Islet precursor cell (in vitro differentiated cells): Measurements from ENCODE around the gene OSCP1.

Experiments
- DNase-seq: peaks from one replicate; pipeline ENCODE4 v3.0.0-alpha.2; 2018

Gene OSCP1

DNA sequence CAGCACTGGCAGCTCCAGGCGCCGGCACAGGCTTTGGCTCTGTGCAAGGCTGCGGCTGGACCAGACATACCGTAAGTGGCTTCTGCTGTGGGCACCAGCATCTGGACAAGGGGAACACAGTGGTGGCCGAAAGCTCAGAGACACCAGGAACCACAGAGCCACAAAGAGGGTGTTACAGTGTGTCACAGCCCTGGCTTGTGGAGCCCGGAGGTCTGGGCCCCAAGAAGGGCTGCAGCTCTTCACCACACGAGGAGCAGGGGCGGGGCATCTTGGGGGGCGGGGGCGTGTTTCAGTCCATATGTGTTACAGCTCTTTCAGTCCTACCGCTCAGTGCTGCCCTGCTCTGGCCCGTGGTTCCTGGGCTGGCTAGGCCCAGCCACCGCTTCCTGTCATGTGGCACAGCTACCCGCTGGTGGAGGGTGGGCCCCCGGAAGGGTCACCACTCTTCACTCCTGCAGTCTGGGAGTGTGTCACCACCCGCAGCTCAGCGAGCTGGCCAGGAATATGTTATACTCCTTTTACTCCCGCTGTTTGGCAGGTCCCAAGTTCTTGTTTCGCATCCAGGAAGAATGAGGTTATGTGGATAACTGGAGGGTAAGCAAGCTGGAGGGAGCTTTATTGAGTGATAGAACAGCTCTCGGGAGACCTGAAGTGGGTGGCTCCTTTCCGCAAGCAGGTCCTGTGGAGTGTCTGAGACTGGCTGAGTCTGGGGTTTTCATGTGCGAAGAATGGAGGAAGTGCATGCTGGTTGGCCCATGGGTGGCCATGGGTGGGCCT, 49.2 kb downstream of the OSCP1 start:
- peak; percentile 98 for DNase-seq

DNA sequence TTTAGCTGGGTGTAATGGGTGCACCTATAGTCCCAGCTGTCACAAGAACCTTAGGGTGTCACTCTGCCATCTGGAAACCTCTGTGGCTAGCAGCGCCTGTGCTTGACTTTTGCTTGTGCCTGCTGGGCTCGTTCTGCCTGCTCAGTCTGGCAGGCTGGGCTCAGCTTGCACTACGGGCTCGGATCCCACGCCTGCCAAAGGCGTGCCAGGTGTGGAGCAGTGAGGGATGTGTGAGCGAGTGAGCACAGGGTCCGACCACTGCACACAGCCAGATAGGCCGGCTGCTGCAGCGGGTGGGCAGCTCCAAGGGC, 49.8 kb downstream of the OSCP1 start:
- peak; percentile 66 for DNase-seq

DNA sequence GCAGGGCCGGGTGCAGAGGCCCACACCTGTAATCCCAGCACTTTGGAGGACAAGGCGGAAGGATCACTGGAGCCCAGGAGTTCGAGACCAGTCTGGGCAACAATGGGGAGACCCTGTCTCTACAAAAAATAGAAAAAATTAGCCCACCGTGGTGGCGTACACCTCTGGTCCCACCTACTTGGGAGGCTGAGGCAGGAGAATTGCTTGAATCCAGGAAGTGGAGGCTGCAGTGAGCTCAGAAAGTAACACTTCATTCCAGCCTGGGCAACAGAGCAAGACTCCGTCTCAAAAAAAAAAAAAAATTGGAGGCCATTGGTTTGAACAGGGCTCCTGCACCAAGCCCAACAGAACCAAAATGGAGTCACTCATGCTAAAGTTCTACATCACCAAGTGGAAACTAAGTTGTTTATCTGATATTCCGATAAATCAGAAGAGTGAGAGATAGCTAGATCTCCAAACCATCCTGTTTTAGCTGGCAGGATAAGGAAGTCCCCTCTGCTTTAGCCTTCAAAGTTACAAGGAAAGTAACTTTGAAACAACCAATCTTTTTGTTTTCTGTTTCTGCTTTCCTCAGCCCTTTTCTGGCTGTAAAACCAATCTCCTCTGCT, 51.8 kb downstream of the OSCP1 start:
- DNase-seq: no peak

DNA sequence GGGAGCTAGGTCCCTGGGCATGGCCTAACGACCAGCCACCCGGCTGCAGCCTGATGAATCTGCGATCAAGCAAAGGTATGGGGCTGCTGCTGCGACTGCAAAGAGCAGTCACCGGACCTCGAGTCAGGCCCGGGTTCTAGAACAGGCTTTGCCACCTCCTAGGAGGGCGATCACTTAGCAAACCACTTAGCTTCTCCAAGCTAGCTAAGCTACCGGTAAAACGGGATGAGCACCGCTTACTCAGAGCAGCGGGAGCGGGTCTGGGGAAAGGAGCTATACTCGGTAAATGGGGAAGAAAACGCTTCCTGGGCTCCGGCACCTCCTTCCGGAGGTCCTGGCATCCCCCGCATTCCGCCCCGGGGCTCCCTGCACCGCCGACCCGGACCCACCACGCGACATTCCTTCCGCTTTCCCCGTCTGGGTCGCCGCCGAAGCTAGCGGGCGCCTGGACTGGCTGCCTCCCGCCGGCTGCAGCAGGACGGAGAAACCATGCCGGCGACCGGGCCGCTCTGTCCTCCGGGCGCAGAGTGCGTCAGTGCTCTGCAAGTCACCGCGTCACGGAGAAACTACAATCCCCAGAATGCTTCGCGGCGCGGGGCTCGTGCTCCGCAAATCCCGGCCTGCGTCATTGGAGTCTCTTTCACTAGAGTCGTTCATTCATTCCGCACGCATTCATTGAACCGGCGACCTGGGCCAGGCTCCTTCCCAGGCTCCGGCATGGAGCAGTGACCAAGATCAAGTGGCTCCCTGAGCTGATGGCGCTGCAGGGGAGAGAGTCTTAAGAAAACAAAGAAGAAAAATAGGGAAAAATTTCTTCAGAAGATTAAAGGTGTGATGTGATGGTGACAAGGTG, 52.6 kb downstream of the OSCP1 start, which contains the start of gene LSM10:
Gene LSM10 (minus strand): TSS at position 531 of the 853 bp plus-strand sequence. CDS start 3,779 bp downstream, outside the sequence.
- DNase-seq: peak; percentile 96

DNA sequence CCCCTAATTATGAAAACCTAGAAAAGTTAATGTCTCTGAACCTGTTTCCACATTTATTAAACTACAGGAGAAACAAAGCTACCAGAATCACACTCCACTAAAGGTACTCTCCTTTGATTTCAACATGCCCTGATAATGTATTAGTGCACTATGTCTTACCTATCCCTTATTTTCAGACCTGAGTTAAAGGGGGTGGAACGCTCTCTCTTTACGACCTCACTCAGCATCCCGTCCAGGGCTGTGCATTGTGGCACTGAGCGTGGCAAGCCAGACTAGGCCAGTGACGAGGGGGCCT, 53.2 kb downstream of the OSCP1 start:
- no peak for DNase-seq

DNA sequence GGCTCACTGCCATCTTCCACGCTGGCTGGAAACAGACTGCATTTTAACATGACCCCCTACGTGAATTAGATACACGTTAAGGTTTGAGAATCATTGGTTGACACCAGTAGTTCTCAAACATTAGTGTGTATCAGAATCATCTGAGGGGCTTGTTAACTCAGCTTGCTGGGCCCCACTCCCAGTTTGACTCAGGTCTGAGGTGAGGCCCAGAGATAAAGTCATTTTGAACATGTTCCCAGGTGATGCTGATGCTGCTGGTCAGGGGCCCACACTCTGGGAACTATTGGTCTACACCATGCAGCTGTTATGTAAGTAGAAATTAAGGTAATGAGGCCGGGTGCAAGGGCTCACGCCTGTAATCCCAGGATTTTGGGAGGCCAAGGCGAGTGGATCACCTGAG, 53.9 kb downstream of the OSCP1 start:
- DNase-seq: no peak

DNA sequence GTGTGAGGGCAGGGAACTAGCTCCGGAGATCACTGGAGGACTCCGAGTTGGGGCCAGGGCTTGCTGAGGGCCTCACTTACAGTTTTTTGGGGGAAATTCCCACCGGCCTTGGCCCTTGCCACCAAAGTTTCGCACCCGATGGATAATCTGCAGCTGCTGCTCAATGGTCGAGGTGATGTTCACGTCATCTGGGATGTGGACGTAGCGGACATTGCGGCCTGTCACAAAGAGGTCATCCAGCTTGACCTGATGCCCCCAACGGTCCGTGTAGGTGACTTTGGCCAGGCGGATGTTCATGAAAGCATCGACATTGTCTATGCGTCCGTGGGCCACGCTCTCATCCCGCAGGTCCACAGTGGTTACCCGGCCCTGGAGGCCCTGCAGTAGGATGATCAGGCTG, 56.6 kb downstream of the OSCP1 start:
- no peak for DNase-seq

DNA sequence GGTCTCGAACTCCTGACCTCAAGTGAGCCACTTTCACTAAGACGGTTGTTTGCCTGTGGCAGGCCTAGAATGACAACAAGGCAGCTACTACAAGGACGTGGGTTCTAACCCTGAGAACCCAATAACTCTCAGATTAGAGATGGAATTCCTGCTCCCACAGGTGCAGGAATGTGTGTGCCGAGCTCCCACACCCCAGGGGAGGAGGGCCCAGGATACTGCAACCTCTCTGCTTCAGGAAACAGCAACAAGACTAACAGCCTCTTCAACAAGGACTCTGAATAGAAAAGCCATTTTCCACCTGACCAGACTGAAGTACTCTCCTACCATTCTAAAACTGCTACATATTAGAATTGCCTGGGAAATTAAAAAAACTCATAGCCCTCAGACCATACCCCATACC, 57.4 kb downstream of the OSCP1 start:
- DNase-seq: no peak

DNA sequence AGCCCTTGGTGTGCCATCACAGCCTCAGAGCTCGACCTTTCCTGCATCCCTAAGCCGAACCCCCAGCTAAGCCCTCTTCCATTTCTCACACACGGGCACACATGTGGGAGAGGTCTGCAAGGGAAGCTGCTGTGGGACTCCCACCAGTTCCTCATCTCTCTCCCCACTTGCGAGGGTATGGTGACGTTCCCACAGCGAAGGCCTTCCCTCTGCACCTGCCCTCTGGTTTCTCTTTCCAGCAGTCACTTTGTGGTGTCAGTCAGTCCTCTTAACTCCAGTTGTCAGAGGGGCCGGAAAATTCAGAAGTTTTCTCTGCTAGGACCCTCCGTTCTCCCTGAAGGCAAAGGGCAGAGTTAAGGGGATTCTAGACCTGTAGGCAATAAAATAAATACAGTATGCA, 59.0 kb downstream of the OSCP1 start:
- DNase-seq: no peak

DNA sequence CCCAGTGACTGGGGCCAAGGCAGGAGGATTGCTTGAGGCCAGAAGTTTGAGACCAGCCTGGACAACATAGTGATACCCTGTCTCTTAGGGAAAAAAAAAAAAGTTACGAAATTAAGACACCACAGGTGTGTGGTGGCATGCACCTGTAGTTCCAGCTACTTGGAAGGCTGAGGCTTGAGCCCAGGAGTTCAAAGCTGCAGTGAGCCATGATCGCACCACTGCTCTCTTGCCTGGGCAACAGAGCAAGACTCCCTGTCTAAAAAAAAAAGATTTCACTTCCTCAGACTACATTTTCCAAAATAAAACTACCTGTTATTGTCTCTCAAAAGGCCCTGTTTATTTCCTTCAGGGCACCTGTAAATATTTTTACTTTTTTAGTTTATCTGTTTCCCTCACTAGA, 59.8 kb downstream of the OSCP1 start:
- no peak for DNase-seq

DNA sequence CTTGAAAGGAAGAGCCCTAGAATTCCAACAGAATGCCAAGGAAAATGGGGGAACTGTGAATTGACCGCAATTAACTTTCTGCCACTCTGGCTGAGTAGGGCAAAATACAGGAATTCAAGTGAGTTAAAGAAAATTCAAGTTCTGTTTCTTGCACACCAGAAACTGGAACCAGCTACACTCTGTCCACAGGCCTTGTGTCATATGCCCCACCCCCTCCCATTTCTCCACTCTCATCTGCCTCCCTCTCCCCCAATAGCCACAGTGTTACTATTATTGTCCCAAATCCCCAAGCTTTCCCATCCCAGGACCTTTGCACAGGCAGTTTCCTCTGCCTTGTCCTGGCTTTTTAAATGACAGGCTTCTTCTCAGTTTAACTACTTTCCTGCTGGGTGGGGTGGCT, 60.3 kb downstream of the OSCP1 start:
- no peak for DNase-seq

DNA sequence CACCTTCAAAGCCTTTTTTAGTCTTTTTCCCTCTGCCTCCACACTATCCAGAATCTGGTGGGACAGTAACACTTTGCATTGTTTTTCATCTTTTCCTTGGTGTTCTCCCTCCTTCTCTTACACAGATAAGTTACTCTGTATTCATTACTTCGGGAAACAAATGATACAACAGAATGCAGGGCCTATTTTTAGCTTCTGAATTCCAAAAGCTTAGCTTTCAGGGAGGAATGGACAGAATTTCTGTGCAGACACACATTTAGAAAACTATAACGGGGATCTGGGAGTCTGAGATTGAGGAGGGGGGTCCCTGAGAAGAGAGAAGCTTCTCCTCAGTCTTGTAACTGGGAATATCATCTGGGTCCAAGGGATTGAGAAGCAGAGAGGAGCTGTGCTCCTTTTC, 61.0 kb downstream of the OSCP1 start:
- DNase-seq: no peak

DNA sequence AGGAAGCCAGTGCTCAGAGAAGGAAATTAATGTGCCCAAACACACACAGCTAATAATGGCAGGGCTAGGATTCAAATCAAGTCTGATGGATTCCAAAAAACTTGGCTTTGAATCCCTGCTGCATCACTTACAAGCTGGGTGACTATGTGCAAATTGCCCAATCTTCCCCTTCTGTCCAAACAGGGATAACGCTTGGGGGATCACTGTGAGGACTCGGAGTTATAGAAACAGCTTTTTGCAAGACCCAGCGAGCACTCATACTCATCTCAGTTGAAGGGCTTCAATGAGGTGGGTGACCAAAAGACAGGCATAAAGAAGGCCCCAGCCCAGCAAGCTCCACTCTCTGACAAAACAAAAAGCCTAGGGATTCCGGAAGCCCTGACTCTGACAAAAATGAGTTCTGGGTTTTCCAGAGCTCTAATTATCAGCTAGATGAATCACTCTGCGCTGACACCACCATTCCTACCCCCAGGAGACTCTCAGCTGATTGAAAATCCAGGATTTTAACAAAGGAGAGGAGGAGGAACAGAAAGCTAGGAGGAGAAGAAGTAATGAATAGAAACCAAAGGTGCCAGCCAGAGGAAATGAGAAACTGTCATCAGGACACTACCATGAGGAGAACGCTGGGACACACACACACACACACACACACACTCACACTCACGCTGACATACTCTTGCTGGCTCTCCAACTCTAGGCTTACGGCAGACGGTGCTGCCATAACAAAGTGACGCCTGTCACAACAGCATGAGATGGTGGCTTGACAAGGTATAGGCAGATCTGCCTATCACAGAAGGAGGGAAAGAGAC, 62.9 kb downstream of the OSCP1 start:
- DNase-seq: peak; percentile 82

DNA sequence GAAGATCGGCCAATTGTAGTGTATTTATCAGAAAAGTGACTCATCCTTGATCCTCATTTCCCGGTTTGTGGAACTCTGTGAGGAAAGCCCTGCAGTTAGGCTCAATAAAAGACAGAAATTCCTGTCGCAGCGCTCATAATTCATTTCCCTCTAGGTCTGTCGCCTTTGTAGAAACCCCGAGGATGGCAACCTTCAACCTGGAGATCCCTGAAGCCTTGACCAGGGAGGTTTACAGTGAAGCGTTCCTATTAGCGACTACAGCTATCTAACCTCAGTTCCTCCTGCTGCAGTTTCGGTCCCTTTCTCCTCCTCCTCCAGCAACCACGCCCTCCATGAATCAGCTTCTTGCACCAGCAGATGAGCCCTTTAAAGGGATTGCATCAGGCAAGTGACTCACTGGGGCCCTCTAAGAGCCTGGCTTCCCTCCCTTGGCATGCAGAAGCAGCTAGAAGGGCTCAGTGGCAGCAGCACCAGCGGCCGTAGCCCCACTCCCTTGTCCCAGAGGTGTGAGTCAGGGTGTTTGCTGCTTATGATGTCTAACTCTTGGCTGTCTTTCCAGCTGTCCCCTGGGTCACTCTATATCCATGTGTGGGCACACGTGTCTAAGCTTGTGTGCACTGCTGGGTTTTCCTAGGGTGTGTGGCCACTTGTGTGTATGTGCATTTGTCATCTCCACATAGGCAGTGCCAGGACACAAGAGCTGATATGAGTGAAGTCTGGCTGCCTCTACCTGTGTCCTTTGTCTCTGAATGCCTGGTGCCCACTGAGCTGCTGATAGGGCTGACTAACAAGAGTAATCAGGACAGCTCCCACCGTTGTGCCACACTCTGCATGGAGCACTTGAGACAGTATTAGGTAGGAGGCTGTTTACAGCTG, 63.7 kb downstream of the OSCP1 start:
- DNase-seq: peak; percentile 99

DNA sequence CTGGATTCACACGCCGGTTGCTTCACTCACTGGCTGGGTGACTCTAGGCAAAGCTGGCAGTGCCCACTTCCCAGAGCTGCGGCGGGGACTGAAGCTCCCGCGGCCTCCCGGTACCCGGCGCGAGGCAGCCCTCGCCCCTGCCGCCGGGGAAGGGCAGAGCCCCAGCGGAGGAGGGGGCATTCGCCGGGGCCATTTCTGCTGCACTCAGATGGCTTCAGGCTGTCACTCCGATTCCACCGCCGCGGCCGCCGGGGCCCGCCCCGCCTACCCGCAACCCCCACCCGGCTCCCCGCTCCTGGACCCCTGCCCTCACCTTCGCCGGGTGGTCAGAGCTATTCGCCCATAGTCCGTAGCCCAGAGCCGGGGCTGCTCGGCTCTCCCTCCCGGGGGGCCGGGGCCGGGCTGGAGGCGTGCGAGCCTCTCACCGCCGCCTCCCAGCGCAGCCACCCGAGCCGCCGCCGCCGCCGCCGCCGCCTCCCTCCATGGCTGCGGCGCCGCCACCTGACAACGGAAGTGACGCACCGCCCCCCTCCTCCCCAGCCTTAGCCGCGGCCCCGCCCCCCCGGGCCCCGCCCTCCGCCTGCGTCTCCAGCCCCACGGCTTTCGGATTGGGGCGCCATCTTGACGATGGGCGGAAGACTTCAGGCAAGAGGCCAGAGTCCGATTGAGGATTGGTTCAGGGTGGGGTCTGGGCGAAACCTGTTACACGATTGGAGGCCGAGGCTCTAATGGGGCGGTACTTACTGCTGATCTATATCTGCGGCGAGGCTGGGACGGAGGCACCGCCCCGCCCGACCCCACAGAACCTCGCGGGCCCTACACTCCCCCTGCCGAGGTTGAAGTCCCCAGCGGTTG, 64.6 kb downstream of the OSCP1 start, which contains the start of gene STK40:
Gene STK40 (minus strand): TSS at position 515 of the 855 bp plus-strand sequence. CDS start 24,592 bp downstream, outside the sequence.
- DNase-seq: peak; percentile 100

DNA sequence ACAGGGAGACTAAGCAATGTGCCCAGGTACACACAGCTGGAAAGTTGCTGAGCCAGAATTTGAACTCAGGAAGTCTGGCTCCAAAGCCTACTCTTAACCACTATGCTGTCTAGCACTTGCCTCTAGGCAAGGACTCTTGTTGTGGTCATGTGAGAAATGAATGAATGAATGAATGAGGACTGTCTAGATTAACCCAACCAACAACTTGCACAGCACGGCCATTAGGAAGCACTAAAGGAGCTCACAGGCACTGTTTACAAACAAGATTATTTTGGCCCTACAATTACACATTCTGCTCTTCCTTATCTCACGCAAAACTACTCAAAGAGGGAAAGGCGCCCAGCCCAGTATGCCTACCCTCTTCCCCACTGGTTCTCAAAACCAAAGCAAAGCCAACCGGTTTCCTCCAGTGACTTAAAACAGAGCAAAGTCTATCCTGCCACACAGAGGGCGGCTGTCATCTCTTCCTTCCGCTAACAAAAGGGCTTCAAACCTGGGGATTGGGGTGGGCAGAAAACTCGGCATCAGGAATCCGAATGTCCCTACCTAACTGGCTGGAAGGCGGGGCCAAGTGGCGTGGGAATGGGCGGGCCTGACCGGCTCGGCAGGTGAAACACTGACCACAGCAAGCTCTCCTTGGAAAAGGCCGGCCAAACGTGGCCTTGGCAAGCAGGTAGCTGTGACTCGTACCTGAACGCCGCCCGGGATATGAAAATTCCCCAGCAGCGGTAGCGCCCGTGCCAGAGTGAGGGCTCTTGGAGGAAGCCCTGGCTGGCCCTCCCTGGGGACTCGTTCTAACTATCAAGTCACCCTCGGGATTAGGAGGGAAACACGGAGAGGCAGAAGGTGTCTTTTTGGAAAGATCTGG, 65.5 kb downstream of the OSCP1 start:
- DNase-seq: peak; percentile 92

DNA sequence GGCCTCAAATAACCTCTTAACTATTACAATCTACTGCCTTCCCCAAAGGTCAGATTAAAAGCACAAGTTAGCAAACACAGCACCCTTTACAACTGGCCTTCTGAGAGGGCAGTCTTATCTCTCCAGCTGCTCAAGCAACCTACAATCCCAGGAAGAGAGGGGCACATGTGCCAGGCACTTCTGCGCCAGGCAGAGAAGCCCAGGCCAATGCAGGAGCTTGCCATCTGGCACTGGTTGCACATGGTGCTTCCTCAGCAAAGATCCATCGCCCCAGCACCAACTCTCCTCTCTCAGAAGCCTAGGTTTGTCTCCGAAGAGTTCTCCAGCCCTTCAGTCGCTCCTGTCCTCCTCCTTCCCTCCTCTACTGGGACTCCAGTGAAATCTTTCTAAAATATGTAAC, 67.0 kb downstream of the OSCP1 start:
- DNase-seq: no peak

DNA sequence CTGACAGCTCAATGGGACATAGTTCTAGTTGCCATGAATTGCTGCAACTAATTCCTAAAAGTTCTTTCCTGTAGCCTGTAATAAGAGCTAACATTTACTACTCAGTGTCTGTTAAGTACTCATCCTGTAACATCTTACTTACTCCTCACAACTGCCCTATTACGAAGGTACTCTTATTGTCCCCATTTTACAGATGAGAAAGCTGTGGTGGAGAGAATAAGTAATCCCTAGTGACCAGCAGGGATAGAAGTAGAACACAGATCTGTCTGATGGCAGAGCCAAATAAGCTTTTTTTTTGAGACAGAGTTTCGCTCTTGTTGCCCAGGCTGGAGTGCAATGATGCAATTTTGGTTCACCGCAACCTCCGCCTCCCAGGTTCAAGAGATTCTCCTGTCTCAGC, 67.6 kb downstream of the OSCP1 start:
- no peak for DNase-seq

DNA sequence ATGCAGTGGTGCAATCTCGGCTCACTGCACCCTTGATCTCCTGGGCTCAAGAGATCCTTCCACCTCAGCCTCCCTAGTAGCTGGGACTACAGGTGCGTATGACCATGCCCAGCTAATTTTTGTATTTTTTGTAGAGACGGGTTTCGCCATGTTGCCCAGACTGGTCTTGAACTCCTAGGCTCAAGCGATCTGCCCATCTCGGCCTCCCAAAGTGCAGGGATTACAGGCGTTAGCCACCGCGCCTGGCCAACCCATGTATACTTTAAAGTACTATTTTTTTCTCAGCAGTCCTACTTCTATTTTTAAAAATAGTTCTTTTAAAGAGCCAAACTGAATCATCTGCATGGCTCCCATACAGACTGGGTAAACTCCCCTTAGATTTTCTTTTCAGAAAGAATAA, 68.0 kb downstream of the OSCP1 start:
- DNase-seq: no peak

DNA sequence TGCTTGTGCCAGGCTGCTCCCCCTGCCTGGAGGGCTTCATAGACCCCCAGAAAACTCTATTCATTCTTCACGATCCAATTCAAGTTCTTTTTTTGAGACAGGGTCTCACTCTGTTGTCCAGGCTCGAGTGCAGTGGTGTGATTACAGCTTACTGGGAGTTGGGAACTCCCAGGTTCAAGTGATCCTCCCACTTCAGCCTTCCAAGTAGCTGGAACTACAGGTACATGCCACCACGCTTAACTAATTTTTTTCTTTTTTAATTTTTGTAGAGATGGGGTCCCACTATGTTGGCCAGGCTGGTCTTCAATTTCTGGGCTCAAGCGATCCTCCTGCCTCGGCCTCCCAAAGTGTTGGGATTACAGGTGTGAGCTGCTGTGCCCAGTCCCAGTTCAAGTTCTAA, 68.8 kb downstream of the OSCP1 start:
- DNase-seq: no peak
